Measurements from ENCODE around the gene TF.

GRCh38 chr3:133753779-133754164, 7.6 kb downstream of the TF start:
- no peak for TF ChIP-seq POLR2AphosphoS5 (IDR thresholded peaks at IDR 0.05; ENCODE audit: low read depth, low read length)
- no peak for TF ChIP-seq TAF1 (IDR thresholded peaks at IDR 0.05; ENCODE audit: borderline replicate concordance, insufficient read depth, low read length)

All from PFSK-1 (cell line).